Lower lobe of right lung (tissue), 2 donors: ENCODE results near the gene RS1. TPM values are rescaled to one million over a fixed set of nuclear protein-coding genes. Genes with fewer than 3 reads are reported as not detected.

Source experiments
- ATAC-seq, 2 donors: fragments of 200-7000 bp; cut with Tn5 transposase; one replicate each; pipeline ENCODE4 v1.9.1; 2020 to 2022; ENCODE audit warnings: mild to moderate bottlenecking in 2 of 2, moderate library complexity in 2 of 2
- DNase-seq: peaks from one replicate; pipeline ENCODE4 v3.0.0-alpha.2; 2020
- H3K27ac ChIP-seq: fragments of 200-600 bp; one replicate; pipeline ENCODE4 v1.8.0; 2022
- H3K27me3 ChIP-seq: fragments of 200-600 bp; one replicate; pipeline ENCODE4 v1.8.0; 2022; ENCODE audit warnings: low read depth
- H3K36me3 ChIP-seq: fragments of 200-600 bp; one replicate; pipeline ENCODE4 v1.8.0; 2022; ENCODE audit warnings: mild to moderate bottlenecking
- H3K4me1 ChIP-seq: fragments of 200-600 bp; one replicate; pipeline ENCODE4 v1.8.0; 2022
- H3K4me3 ChIP-seq: fragments of 200-600 bp; one replicate; pipeline ENCODE4 v1.8.0; 2022; ENCODE audit warnings: mild to moderate bottlenecking
- H3K9me3 ChIP-seq: fragments of 200-600 bp; one replicate; pipeline ENCODE4 v1.8.0; 2022
- CTCF ChIP-seq: fragments of 200-600 bp; IDR thresholded peaks from one replicate; pipeline ENCODE4 v1.8.0; 2022; ENCODE audit warnings: antibody characterized with exemption, mild to moderate bottlenecking
- intact Hi-C: fragments of 100-400 bp; cut with DNase I; formaldehyde crosslinking; loops from one replicate; pipeline ENCODE4 v1.11.0; 2022
- long read RNA-seq: library from polyadenylated mRNA; unstranded; transcript quantifications from one replicate; pipeline ENCODE4 v2.0.0, GENCODE V29; 2021
- total RNA-seq: library from RNA; stranded (reverse); fragmentation: NEBNext Ultra II Directional; extraction: Animal tissue kit (Norgen Biotek cat#: 25700); gene quantifications from one replicate; pipeline ENCODE4 v1.2.1, GENCODE V29; 2021
- donor health status: DM: no; HTN: yes; CAD: no; lungs with severe emphysema.

The RS1 gene
- total RNA-seq: 3.9 TPM
- long read RNA-seq, partial matches to known transcripts: 0 of 1 reads
- long read RNA-seq, other reads (novel, unspliced or antisense): 1 of 1 reads

GRCh38 chrX:18672008-18672407 lies at the start of gene RS1:
TSS of gene RS1 (minus strand) at chrX:18672108. CDS start at chrX:18672068, 40 bp downstream.
- TF ChIP-seq CTCF: no peak
- H3K27ac ChIP-seq: no peak within 1 kb of the TSS
- intact Hi-C loops: no loop called here
- H3K9me3 ChIP-seq: no peaks in the 10 kb centered on the region
- ATAC-seq (no peak), DNase-seq (no peak)
- no peak within 1 kb of the TSS for H3K4me3 ChIP-seq
- H3K4me1 ChIP-seq: no peaks in the 10 kb centered on the region
- H3K36me3 ChIP-seq: no peaks in the 10 kb centered on the region
- H3K27me3 ChIP-seq: no peaks in the 10 kb centered on the region

- H3K9me3 ChIP-seq: no peaks in the 10 kb centered on the region
- no peak for DNase-seq
- H3K27ac ChIP-seq: no peak overlapping the region
- intact Hi-C loops: no loop called here
- no peak for TF ChIP-seq CTCF
- no peak overlapping the region for H3K4me3 ChIP-seq
- no peaks in the 10 kb centered on the region for H3K27me3 ChIP-seq
- no peak for ATAC-seq
- H3K36me3 ChIP-seq: no peaks in the 10 kb centered on the region
- H3K4me1 ChIP-seq: no peaks in the 10 kb centered on the region
These were observed 47.9 kb upstream of the RS1 start for GRCh38 chrX:18719852-18720251.

GRCh38 chrX:18714910-18715309 lies 43.0 kb upstream of the RS1 start:
- no peak overlapping the region for H3K4me3 ChIP-seq
- intact Hi-C loops: no loop called here
- TF ChIP-seq CTCF: no peak
- no peaks in the 10 kb centered on the region for H3K27me3 ChIP-seq
- no peak overlapping the region for H3K27ac ChIP-seq
- H3K9me3 ChIP-seq: no peaks in the 10 kb centered on the region
- no peaks in the 10 kb centered on the region for H3K36me3 ChIP-seq
- H3K4me1 ChIP-seq: no peaks in the 10 kb centered on the region
- no peak for ATAC-seq
- no peak for DNase-seq

GRCh38 chrX:18709833-18710232 lies 37.9 kb upstream of the RS1 start:
- H3K36me3 ChIP-seq: no peaks in the 10 kb centered on the region
- no peaks in the 10 kb centered on the region for H3K9me3 ChIP-seq
- no peak for ATAC-seq
- H3K27me3 ChIP-seq: no peaks in the 10 kb centered on the region
- H3K4me1 ChIP-seq: no peaks in the 10 kb centered on the region
- TF ChIP-seq CTCF: no peak
- intact Hi-C loops: no loop called here
- H3K27ac ChIP-seq: no peak overlapping the region
- no peak overlapping the region for H3K4me3 ChIP-seq
- no peak for DNase-seq

GRCh38 chrX:18707426-18708049 lies 35.6 kb upstream of the RS1 start, which contains the start of gene PPEF1:
TSS of gene PPEF1 (plus strand) at chrX:18707645. CDS start at chrX:18707781, 136 bp downstream.
- ATAC-seq (no peak), DNase-seq (no peak)
- Histone ChIP-seq H3K27me3 (no peaks in the 10 kb centered on the region), H3K36me3 (no peaks in the 10 kb centered on the region), H3K4me3 (no peak within 1 kb of the TSS), H3K4me1 (no peaks in the 10 kb centered on the region), H3K27ac (no peak within 1 kb of the TSS), H3K9me3 (no peaks in the 10 kb centered on the region)
- TF ChIP-seq CTCF: no peak
- intact Hi-C loops: no loop called here
